HepG2 (cell line): ENCODE data around the gene VWA7. TPM values are rescaled to one million over a fixed set of nuclear protein-coding genes. Genes with fewer than 3 reads are reported as not detected.
A peak's percentile ranks its signal among the peaks of the same experiment; 100 is the strongest.

Experiments
- BRF2 ChIP-seq: sonication (generic); formaldehyde crosslinking; IDR thresholded peaks from 2 replicates; pipeline ENCODE4 v1.8.1; 2022; ENCODE audit warnings: mild to moderate bottlenecking, missing genetic modification reagents
- CHD4 ChIP-seq: fragments of 200-600 bp; sonication (generic); IDR thresholded peaks from 2 replicates; pipeline ENCODE4 v1.7.0; 2017; ENCODE audit warnings: mild to moderate bottlenecking, low read length, borderline replicate concordance
- HMG20B ChIP-seq: conservative IDR thresholded peaks from 2 replicates; pipeline ENCODE4 v1.6.1; 2016; ENCODE audit warnings: missing genetic modification reagents, missing compliant biosample characterization
- PHF8 ChIP-seq: sonication (generic); formaldehyde crosslinking; IDR thresholded peaks from 2 replicates; pipeline ENCODE4 v1.5.0; 2020; ENCODE audit warnings: missing genetic modification reagents
- PITX1 ChIP-seq: sonication (generic); formaldehyde crosslinking; IDR thresholded peaks from 2 replicates; pipeline ENCODE4 v1.5.1; 2020; ENCODE audit warnings: mild to moderate bottlenecking, missing genetic modification reagents
- SAP130 ChIP-seq: IDR thresholded peaks from 2 replicates; pipeline ENCODE4 v1.6.1; 2016; ENCODE audit warnings: low read depth
- SOX13 ChIP-seq, 3 experiments: fragments of 450-650 bp in 1 of 3; sonication (generic) in 1 of 3; formaldehyde crosslinking in 1 of 3; IDR thresholded peaks in 2 of 3; conservative IDR thresholded peaks in 1 of 3; 2 replicates each; pipeline versions ENCODE4 v1.5.0 to v1.6.1; 2016 to 2020; ENCODE audit warnings: antibody characterized with exemption in 1 of 3, mild to moderate bottlenecking in 1 of 3, missing compliant biosample characterization in 1 of 3, missing genetic modification reagents in 1 of 3, moderate library complexity in 1 of 3
- TAF1 ChIP-seq: sonication (generic); formaldehyde crosslinking; IDR thresholded peaks from 2 replicates; pipeline ENCODE4 v1.4.0; 2020; ENCODE audit warnings: missing genetic modification reagents
- TFDP1 ChIP-seq: IDR thresholded peaks from 2 replicates; pipeline ENCODE4 v1.6.1; 2016; ENCODE audit warnings: missing compliant biosample characterization, missing genetic modification reagents, borderline replicate concordance
- THYN1 ChIP-seq: sonication (generic); formaldehyde crosslinking; IDR thresholded peaks from 2 replicates; pipeline ENCODE4 v1.8.1; 2023; ENCODE audit warnings: low read depth, mild to moderate bottlenecking, moderate library complexity, missing genetic modification reagents, borderline replicate concordance
- U2AF1 ChIP-seq: fragments of 200-400 bp; formaldehyde crosslinking; optimal IDR thresholded peaks from 2 replicates; pipeline ENCODE3; 2017; ENCODE audit warnings: mild to moderate bottlenecking, low read depth, low read length
- ZBTB43 ChIP-seq: sonication (generic); formaldehyde crosslinking; conservative IDR thresholded peaks from 2 replicates; pipeline ENCODE4 v1.4.0; 2020; ENCODE audit warnings: missing genetic modification reagents
- ZFP37 ChIP-seq: sonication (generic); formaldehyde crosslinking; IDR thresholded peaks from 2 replicates; pipeline ENCODE4 v1.4.0; 2020; ENCODE audit warnings: missing genetic modification reagents, borderline replicate concordance
- ZNF136 ChIP-seq: sonication (generic); formaldehyde crosslinking; IDR thresholded peaks from 2 replicates; pipeline ENCODE4 v1.8.1; 2022; ENCODE audit warnings: low read depth, mild to moderate bottlenecking, moderate library complexity, missing genetic modification reagents
- ZNF230 ChIP-seq: sonication (generic); formaldehyde crosslinking; IDR thresholded peaks from 2 replicates; pipeline ENCODE4 v1.4.0; 2020; ENCODE audit warnings: mild to moderate bottlenecking, missing genetic modification reagents
- ZNF331 ChIP-seq: sonication (generic); formaldehyde crosslinking; IDR thresholded peaks from 2 replicates; pipeline ENCODE4 v1.4.0; 2020; ENCODE audit warnings: missing genetic modification reagents
- ZNF468 ChIP-seq: sonication (generic); formaldehyde crosslinking; IDR thresholded peaks from 2 replicates; pipeline ENCODE4 v1.8.0; 2022; ENCODE audit warnings: mild to moderate bottlenecking, moderate library complexity, missing genetic modification reagents
- ZNF629 ChIP-seq: sonication (generic); formaldehyde crosslinking; conservative IDR thresholded peaks from 2 replicates; pipeline ENCODE4 v1.5.0; 2020; ENCODE audit warnings: missing genetic modification reagents
- ZSCAN12 ChIP-seq: sonication (generic); formaldehyde crosslinking; IDR thresholded peaks from 2 replicates; pipeline ENCODE4 v1.9.0; 2021; ENCODE audit warnings: mild to moderate bottlenecking, missing genetic modification reagents
- polyA plus RNA-seq, 8 experiments: library from polyadenylated mRNA; depleted of rRNA in 3 of 8; stranded (reverse) in 7 of 8; unstranded in 1 of 8; fragments of >200 nt; fragmentation: Illumina TruSeq in 4 of 8; extraction: Trizol in 4 of 8; gene quantifications; 2 replicates each; pipeline versions ENCODE4 v1.2.1 to v1.2.3, GENCODE V29; 2011 to 2016; ENCODE audit warnings: low read depth in 4 of 8, missing spikeins in 1 of 8, mixed read lengths in 1 of 8; ENCODE audit not compliant: insufficient read depth in 1 of 8
- total RNA-seq, 5 experiments: library from RNA; depleted of rRNA; stranded (reverse); fragments of >200 nt; fragmentation: Illumina TruSeq; extraction: Trizol; gene quantifications; 2 replicates each; pipeline ENCODE4 v1.2.3, GENCODE V29; 2016; ENCODE audit warnings: low read depth in 1 of 5
- TF ChIP-seq, protein P1 (sequence below): sonication (generic); formaldehyde crosslinking; conservative IDR thresholded peaks from 2 replicates; pipeline ENCODE4 v1.8.0; 2022; ENCODE audit warnings: mild to moderate bottlenecking, moderate library complexity, missing genetic modification reagents
- TF ChIP-seq, protein P2 (sequence below): sonication (generic); formaldehyde crosslinking; IDR thresholded peaks from 2 replicates; pipeline ENCODE4 v1.4.0; 2020; ENCODE audit warnings: missing genetic modification reagents

Gene VWA7
- total and polyA plus RNA-seq, 2 of the 13 experiments (the other 11 are each of a cell fraction or from before 2014, with no cell fraction given): 0.86 to 3.3 TPM

DNA sequence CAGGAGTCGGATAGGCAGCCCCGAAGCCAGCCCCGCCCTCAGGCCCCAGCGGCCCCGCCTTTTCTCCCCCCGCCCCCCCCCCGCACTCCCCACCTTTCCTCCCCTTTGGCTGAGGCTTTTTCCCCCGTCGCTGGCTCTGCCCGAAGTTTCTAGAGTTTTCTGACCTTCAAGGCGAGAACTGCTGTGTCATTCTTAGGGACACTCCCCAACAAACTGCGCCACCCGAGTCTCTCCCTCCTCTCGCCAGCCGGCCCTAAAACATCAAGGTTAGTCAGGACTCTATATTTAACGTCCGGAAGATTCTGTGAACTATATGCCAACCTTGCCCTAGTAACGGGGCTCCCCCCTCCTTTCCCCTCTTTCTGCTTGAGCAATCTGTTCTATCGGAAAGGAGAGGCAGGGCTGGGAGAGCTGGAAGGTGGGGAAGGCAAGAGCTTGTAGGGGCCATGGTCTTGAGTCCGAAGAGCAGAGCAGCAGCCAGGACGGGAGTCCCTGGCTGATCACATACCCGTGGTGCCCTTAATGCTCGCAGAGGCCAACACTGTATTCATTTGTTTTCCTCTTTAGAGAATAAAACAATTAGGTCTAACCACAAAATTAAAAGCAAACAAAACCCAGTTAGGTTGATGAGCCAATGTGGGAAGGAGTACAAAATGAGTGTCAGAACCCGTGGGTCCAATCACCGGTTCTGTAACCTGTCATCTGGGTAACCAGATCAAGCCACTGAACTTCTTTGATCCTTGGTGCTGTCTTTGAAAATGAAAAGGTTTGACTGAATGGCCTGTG is 45.1 kb upstream of the VWA7 start (continued):
- peak; percentile 62; the same call in 1 of the 2 replicates for TF ChIP-seq TFDP1
- no peak for TF ChIP-seq PITX1 (CRISPR knock-in tag)
- peak; percentile 16; the same call in 1 of the 2 replicates for TF ChIP-seq PHF8 (CRISPR knock-in tag)
- 0 out of 2 replicates have a peak, but pooled peaks have one; percentile 62 for TF ChIP-seq ZFP37 (CRISPR knock-in tag)
- 0 out of 2 replicates have a peak, but pooled peaks have one; percentile 6 for TF ChIP-seq ZNF629 (CRISPR knock-in tag)
- TF ChIP-seq CHD4: no peak
- TF ChIP-seq ZBTB43 (CRISPR knock-in tag): no peak
- TF ChIP-seq, protein P1, sequence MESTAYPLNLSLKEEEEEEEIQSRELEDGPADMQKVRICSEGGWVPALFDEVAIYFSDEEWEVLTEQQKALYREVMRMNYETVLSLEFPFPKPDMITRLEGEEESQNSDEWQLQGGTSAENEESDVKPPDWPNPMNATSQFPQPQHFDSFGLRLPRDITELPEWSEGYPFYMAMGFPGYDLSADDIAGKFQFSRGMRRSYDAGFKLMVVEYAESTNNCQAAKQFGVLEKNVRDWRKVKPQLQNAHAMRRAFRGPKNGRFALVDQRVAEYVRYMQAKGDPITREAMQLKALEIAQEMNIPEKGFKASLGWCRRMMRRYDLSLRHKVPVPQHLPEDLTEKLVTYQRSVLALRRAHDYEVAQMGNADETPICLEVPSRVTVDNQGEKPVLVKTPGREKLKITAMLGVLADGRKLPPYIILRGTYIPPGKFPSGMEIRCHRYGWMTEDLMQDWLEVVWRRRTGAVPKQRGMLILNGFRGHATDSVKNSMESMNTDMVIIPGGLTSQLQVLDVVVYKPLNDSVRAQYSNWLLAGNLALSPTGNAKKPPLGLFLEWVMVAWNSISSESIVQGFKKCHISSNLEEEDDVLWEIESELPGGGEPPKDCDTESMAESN: no peak
- no peak for TF ChIP-seq U2AF1
- TF ChIP-seq TAF1: peak; percentile 65
- TF ChIP-seq ZNF136 (CRISPR knock-in tag): peak; percentile 67; the same call in 1 of the 2 replicates
- TF ChIP-seq, protein P2, sequence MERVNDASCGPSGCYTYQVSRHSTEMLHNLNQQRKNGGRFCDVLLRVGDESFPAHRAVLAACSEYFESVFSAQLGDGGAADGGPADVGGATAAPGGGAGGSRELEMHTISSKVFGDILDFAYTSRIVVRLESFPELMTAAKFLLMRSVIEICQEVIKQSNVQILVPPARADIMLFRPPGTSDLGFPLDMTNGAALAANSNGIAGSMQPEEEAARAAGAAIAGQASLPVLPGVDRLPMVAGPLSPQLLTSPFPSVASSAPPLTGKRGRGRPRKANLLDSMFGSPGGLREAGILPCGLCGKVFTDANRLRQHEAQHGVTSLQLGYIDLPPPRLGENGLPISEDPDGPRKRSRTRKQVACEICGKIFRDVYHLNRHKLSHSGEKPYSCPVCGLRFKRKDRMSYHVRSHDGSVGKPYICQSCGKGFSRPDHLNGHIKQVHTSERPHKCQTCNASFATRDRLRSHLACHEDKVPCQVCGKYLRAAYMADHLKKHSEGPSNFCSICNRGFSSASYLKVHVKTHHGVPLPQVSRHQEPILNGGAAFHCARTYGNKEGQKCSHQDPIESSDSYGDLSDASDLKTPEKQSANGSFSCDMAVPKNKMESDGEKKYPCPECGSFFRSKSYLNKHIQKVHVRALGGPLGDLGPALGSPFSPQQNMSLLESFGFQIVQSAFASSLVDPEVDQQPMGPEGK: peak; percentile 72
- TF ChIP-seq SAP130: peak; percentile 42; the same call in 1 of the 2 replicates
- TF ChIP-seq ZNF468 (CRISPR knock-in tag): no peak
- 0 out of 2 replicates have a peak, but pooled peaks have one; percentile 22 for TF ChIP-seq ZNF230
- TF ChIP-seq BRF2 (CRISPR knock-in tag): no peak
- TF ChIP-seq ZNF331: no peak
- no peak for TF ChIP-seq HMG20B
- TF ChIP-seq ZSCAN12: peak; percentile 36; the same call in 1 of the 2 replicates
- TF ChIP-seq THYN1: no peak
- no peak for TF ChIP-seq SOX13 (IDR thresholded peaks at IDR 0.05)
- peak in 1 of 2 experiments; percentile 7; a peak in 1 of 4 replicates for TF ChIP-seq SOX13 (CRISPR knock-in tag; conservative IDR thresholded peaks at IDR 0.05 in 1 of 2, IDR thresholded peaks at IDR 0.05 in 1 of 2)
